Smooth muscle cell (in vitro differentiated cells): ENCODE measurements around the gene SSBP2. TPM values are rescaled to one million over a fixed set of nuclear protein-coding genes. Genes with fewer than 3 reads are reported as not detected.
A peak's percentile ranks its signal among the peaks of the same experiment; 100 is the strongest.

ENCODE experiments used
- DNase-seq: peaks from one replicate; lab custom pipeline; 2025; ENCODE audit not compliant: unreplicated experiment; lab: John Stamatoyannopoulos, UW
- H2AFZ ChIP-seq: fragments of 200-600 bp; sonication (generic); 2 replicates; pipeline ENCODE4 v1.6.0; 2016; ENCODE audit warnings: antibody characterized with exemption, low read depth, mild to moderate bottlenecking
- H3F3A ChIP-seq: fragments of 200-600 bp; sonication (generic); 2 replicates; pipeline ENCODE4 v1.6.0; 2017; ENCODE audit warnings: antibody characterized with exemption, low read depth
- H3K27ac ChIP-seq: fragments of 200-600 bp; sonication (generic); 2 replicates; pipeline ENCODE4 v1.5.1; 2016; ENCODE audit warnings: low read depth, mild to moderate bottlenecking
- H3K27me3 ChIP-seq: fragments of 200-600 bp; sonication (generic); 2 replicates; pipeline ENCODE4 v1.6.1; 2016; ENCODE audit warnings: low read depth, mild to moderate bottlenecking
- H3K36me3 ChIP-seq: fragments of 200-600 bp; sonication (generic); 2 replicates; pipeline ENCODE4 v1.5.1; 2016; ENCODE audit warnings: low read depth
- H3K4me1 ChIP-seq: fragments of 200-600 bp; sonication (generic); 2 replicates; pipeline ENCODE4 v1.5.1; 2016; ENCODE audit warnings: low read depth
- H3K4me2 ChIP-seq: fragments of 200-600 bp; sonication (generic); 2 replicates; pipeline ENCODE4 v1.6.0; 2016; ENCODE audit warnings: mild to moderate bottlenecking
- H3K4me3 ChIP-seq: fragments of 200-600 bp; sonication (generic); 2 replicates; pipeline ENCODE4 v1.5.1; 2016; ENCODE audit warnings: mild to moderate bottlenecking
- H3K79me2 ChIP-seq: fragments of 200-600 bp; sonication (generic); 2 replicates; pipeline ENCODE4 v1.6.0; 2016; ENCODE audit warnings: low read depth, mild to moderate bottlenecking
- H3K9ac ChIP-seq: fragments of 200-600 bp; sonication (generic); 2 replicates; pipeline ENCODE4 v1.6.0; 2016; ENCODE audit warnings: low read depth
- H3K9me3 ChIP-seq: fragments of 200-600 bp; sonication (generic); replicated peaks from 2 replicates; pipeline ENCODE4 v1.5.1; 2016; ENCODE audit warnings: low read depth
- H4K20me1 ChIP-seq: fragments of 200-600 bp; sonication (generic); 2 replicates; pipeline ENCODE4 v1.6.0; 2016; ENCODE audit warnings: low read depth
- CTCF ChIP-seq: fragments of 200-600 bp; sonication (generic); IDR thresholded peaks from 2 replicates; pipeline ENCODE4 v1.5.1; 2017; ENCODE audit warnings: borderline replicate concordance, mild to moderate bottlenecking, antibody characterized with exemption; ENCODE audit not compliant: insufficient read depth, poor library complexity, severe bottlenecking
- WGBS: methylation state at CpG from one replicate; pipeline ENCODE4 v1.1.7; 2016; ENCODE audit warnings: low lambda C conversion rate; 5-methylcytosine and 5-hydroxymethylcytosine counted together
- polyA plus RNA-seq: library from polyadenylated mRNA; unstranded; fragments of >200 nt; fragmentation: Nextera tagmentation; extraction: Ambion mirVana; gene quantifications from 2 replicates; pipeline ENCODE4 v1.2.1, GENCODE V29; 2016
- total RNA-seq: library from RNA; depleted of rRNA; stranded (reverse); fragments of >200 nt; gene quantifications from 2 replicates; pipeline ENCODE4 v1.2.3, GENCODE V29; 2014

SSBP2 gene
- total and polyA plus RNA-seq, 2 experiments from 2014 or later = 44.0 to 48.0 TPM

GRCh38 chr5:81626524-81626923 lies 124.4 kb downstream of the SSBP2 start:
- peak overlapping the region; percentile 53 for H3K27ac ChIP-seq

DNA sequence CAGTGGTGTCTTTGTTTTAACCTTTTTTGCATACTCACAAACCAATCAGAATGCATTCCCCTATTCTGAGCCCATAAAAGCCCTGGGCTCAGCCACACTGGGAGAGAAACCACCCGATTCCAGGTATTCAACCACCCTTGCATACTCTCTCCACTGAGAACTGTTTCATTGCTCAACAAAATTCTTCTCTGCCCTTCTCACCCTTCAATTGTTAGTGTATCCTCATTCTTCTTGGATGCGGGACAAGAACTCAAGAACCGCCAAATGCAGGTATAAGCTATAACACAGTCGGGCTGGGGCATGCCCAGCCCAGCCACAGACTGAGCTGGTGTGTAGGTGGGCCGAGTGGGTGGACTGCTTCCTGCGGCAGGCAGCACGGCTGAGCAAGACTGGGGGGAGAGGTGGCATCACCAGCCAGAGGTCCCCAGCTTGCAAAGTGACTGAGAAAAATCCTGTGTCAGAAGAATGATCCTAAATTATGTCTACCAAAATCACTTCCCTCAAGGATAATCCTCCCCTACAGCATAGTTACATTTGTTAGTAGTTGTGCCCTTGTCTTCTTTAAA lies 141.0 kb downstream of the SSBP2 start:
- TF ChIP-seq CTCF = no peak
- no peaks in the 10 kb centered on the region for H4K20me1 ChIP-seq
- H3F3A ChIP-seq = no peaks in the 10 kb centered on the region
- no peak overlapping the region for H3K4me2 ChIP-seq
- no peak overlapping the region for H2AFZ ChIP-seq
- H3K9ac ChIP-seq = no peak overlapping the region
- H3K4me1 ChIP-seq = peaks cover 20% of the 10 kb centered on the region
- H3K79me2 ChIP-seq = peaks cover 4% of the 10 kb centered on the region
- no peaks in the 10 kb centered on the region for H3K27me3 ChIP-seq
- DNase-seq = no peak
- no peak overlapping the region for H3K4me3 ChIP-seq
- no peaks in the 10 kb centered on the region for H3K9me3 ChIP-seq
- H3K36me3 ChIP-seq = no peaks in the 10 kb centered on the region
- no peak overlapping the region for H3K27ac ChIP-seq
- WGBS = 94% methylated on average over 7 of the region's 7 CpGs

More at GRCh38 chr5:81626524-81626923, 124.4 kb downstream of the SSBP2 start:
- H3F3A ChIP-seq = peaks cover 4% of the 10 kb centered on the region
- H3K4me2 ChIP-seq = peak overlapping the region; percentile 35
- H3K9me3 ChIP-seq = no peaks in the 10 kb centered on the region
- H3K4me3 ChIP-seq = no peak overlapping the region
- WGBS = 10% methylated on average over 1 of the region's 1 CpG
- H3K27me3 ChIP-seq = no peaks in the 10 kb centered on the region
- no peak overlapping the region for H2AFZ ChIP-seq
- no peak for TF ChIP-seq CTCF
- H3K79me2 ChIP-seq = no peaks in the 10 kb centered on the region
- no peak for DNase-seq
- H3K9ac ChIP-seq = no peak overlapping the region
- no peaks in the 10 kb centered on the region for H3K36me3 ChIP-seq
- no peaks in the 10 kb centered on the region for H4K20me1 ChIP-seq
- no peaks in the 10 kb centered on the region for H3K4me1 ChIP-seq

GRCh38 chr5:81608976-81609375 lies 141.9 kb downstream of the SSBP2 start:
- Histone ChIP-seq H3K9me3 (no peaks in the 10 kb centered on the region), H3K4me1 (peaks cover 26% of the 10 kb centered on the region), H2AFZ (no peak overlapping the region), H3K79me2 (peaks cover 4% of the 10 kb centered on the region), H3F3A (no peaks in the 10 kb centered on the region), H3K4me2 (no peak overlapping the region), H4K20me1 (no peaks in the 10 kb centered on the region), H3K4me3 (no peak overlapping the region), H3K36me3 (no peaks in the 10 kb centered on the region), H3K9ac (no peak overlapping the region), H3K27ac (no peak overlapping the region), H3K27me3 (no peaks in the 10 kb centered on the region)
- DNase-seq = no peak
- 93% methylated on average over 1 of the region's 1 CpG for WGBS
- TF ChIP-seq CTCF = no peak

DNA sequence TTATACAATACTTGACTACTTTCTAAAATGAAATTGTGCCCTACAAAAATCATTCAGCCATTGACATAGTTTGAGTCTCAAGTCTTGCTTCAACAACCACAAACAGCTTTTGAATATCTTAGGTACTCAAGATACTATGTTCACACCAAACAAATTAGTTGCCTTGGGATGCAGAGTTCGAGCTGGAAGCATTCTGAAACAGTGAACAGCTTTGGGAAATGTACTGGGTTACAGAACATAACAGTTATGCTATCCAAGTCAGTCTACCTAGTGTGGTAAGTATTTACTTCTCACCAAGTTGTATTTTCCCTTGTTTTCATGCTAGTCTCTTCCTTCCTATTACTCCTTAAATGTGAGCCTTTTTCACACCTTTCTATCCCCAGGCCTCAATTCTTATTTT lies 143.2 kb downstream of the SSBP2 start:
- Histone ChIP-seq H3K4me3 (no peak overlapping the region), H3K9me3 (no peaks in the 10 kb centered on the region), H3K27ac (no peak overlapping the region), H3F3A (no peaks in the 10 kb centered on the region), H3K9ac (no peak overlapping the region), H4K20me1 (no peaks in the 10 kb centered on the region), H3K36me3 (no peaks in the 10 kb centered on the region), H3K79me2 (peaks cover 4% of the 10 kb centered on the region), H3K4me1 (peaks cover 26% of the 10 kb centered on the region), H3K27me3 (no peaks in the 10 kb centered on the region), H3K4me2 (no peak overlapping the region), H2AFZ (no peak overlapping the region)
- 92% methylated on average over 1 of the region's 1 CpG for WGBS
- no peak for DNase-seq
- no peak for TF ChIP-seq CTCF
